Mammary epithelial cell (primary cell): ENCODE measurements around the gene SDCBP2.

Experiments used
- CTCF ChIP-seq, 2 donors: IDR thresholded peaks in 1 of 2; conservative IDR thresholded peaks in 1 of 2; 2 replicates each; pipeline ENCODE4 v1.5.1; 2011 to 2012; ENCODE audit warnings: inconsistent platforms in 2 of 2, low read length in 2 of 2, mild to moderate bottlenecking in 2 of 2, control low read depth in 1 of 2, low read depth in 1 of 2; ENCODE audit not compliant: insufficient read depth in 1 of 2; ENCODE audit errors: extremely low read depth in 1 of 2
- EZH2 ChIP-seq: IDR thresholded peaks from 2 replicates; pipeline ENCODE4 v1.6.1; 2012; ENCODE audit warnings: low read length, inconsistent platforms, borderline replicate concordance

- no peak for TF ChIP-seq CTCF (conservative IDR thresholded peaks at IDR 0.05 in 1 of 2, IDR thresholded peaks at IDR 0.05 in 1 of 2; ENCODE audit: extremely low read depth in 1 of 2, insufficient read depth in 1 of 2, low read depth in 1 of 2, low read length in 2 of 2)
- no peak for TF ChIP-seq EZH2
Observed at GRCh38 chr20:1296117-1296610, 32.8 kb downstream of the SDCBP2 start.
